ENCODE measurements around the gene PNPLA3.
"Not testable (repeated sequence)": the region's sequence is repeated elsewhere in the genome, so short reads cannot be mapped to it uniquely, and the experiment has no call there.

PNPLA3 gene

GRCh38 chr22:43889860-43890253, 33.7 kb upstream of the PNPLA3 start:
- no peak for DNase-seq

GRCh38 chr22:43890901-43891331, 32.7 kb upstream of the PNPLA3 start:
- DNase-seq: no peak

- no peak for DNase-seq
Observed at GRCh38 chr22:43891360-43892182, 32.0 kb upstream of the PNPLA3 start, which contains the start of gene PNPLA5. TSS of gene PNPLA5 (minus strand) at chr22:43892013. CDS start at chr22:43891880, 133 bp downstream.

GRCh38 chr22:43892183-43892894, 31.3 kb upstream of the PNPLA3 start:
- no peak for DNase-seq

GRCh38 chr22:43893266-43893665, 30.3 kb upstream of the PNPLA3 start:
- DNase-seq: no peak

- no peak for DNase-seq
Observed at GRCh38 chr22:43894122-43894521, 29.5 kb upstream of the PNPLA3 start.

- DNase-seq: no peak
Observed at GRCh38 chr22:43895986-43896645, 27.5 kb upstream of the PNPLA3 start.

GRCh38 chr22:43897751-43898261, 25.8 kb upstream of the PNPLA3 start:
- no peak for DNase-seq

- DNase-seq: no peak
Observed at GRCh38 chr22:43900206-43900605, 23.4 kb upstream of the PNPLA3 start.

- no peak for DNase-seq
Observed at GRCh38 chr22:43901976-43902643, 21.5 kb upstream of the PNPLA3 start.

- not testable (repeated sequence) for DNase-seq
Observed at GRCh38 chr22:43903033-43903432, 20.6 kb upstream of the PNPLA3 start.

- DNase-seq: not testable (repeated sequence)
Observed at GRCh38 chr22:43904412-43904811, 19.2 kb upstream of the PNPLA3 start.

GRCh38 chr22:43905681-43906080, 17.9 kb upstream of the PNPLA3 start:
- DNase-seq: no peak

GRCh38 chr22:43909708-43910107, 13.9 kb upstream of the PNPLA3 start:
- DNase-seq: no peak

GRCh38 chr22:43910178-43910695, 13.4 kb upstream of the PNPLA3 start:
- no peak for DNase-seq

- no peak for DNase-seq
Observed at GRCh38 chr22:43911351-43911750, 12.3 kb upstream of the PNPLA3 start.

GRCh38 chr22:43917521-43917920, 6.1 kb upstream of the PNPLA3 start:
- no peak for DNase-seq

- no peak for DNase-seq
Observed at GRCh38 chr22:43919106-43919973, 4.3 kb upstream of the PNPLA3 start.

GRCh38 chr22:43921370-43921769, 2.2 kb upstream of the PNPLA3 start:
- DNase-seq: no peak

GRCh38 chr22:43922123-43922522, 1.5 kb upstream of the PNPLA3 start:
- DNase-seq: no peak

- DNase-seq: no peak
Observed at GRCh38 chr22:43923191-43923590, 414 bp upstream of the PNPLA3 start.

- no peak for DNase-seq
Observed at GRCh38 chr22:43924877-43925276, 1.3 kb downstream of the PNPLA3 start.

Data from NCI-H1092 treated with DMSO at 0.1 percent for 48 hours (cell line).